K562 (cell line): ENCODE measurements around the gene SLC30A1. TPM values are rescaled to one million over a fixed set of nuclear protein-coding genes. Genes with fewer than 3 reads are reported as not detected.
A peak's percentile ranks its signal among the peaks of the same experiment; 100 is the strongest.

Source experiments
- ARID1B ChIP-seq: fragments of 450-650 bp; IDR thresholded peaks from 2 replicates; pipeline ENCODE4 v1.6.1; 2016; ENCODE audit warnings: antibody characterized with exemption, mild to moderate bottlenecking, inconsistent platforms
- DMBX1 ChIP-seq: fragments of 250-450 bp; sonication (Bioruptor Pico); IDR thresholded peaks from 2 replicates; pipeline ENCODE4 v1.8.0; 2022; ENCODE audit warnings: inconsistent platforms, mild to moderate bottlenecking, moderate library complexity, borderline replicate concordance
- KAT7 ChIP-seq: sonication (generic); formaldehyde crosslinking; IDR thresholded peaks from 2 replicates; pipeline ENCODE4 v1.8.0; 2022; ENCODE audit warnings: missing genetic modification reagents, mild to moderate bottlenecking, borderline replicate concordance
- KHSRP ChIP-seq: fragments of 450-650 bp; IDR thresholded peaks from 2 replicates; pipeline ENCODE4 v1.6.1; 2017
- MAFG ChIP-seq: fragments of 450-650 bp; conservative IDR thresholded peaks from 2 replicates; pipeline ENCODE4 v1.6.1; 2016; ENCODE audit warnings: missing genetic modification characterization, missing compliant biosample characterization
- MCM3 ChIP-seq: fragments of 450-650 bp; IDR thresholded peaks from 2 replicates; pipeline ENCODE4 v1.6.1; 2016
- MEF2A ChIP-seq: IDR thresholded peaks from 2 replicates; pipeline ENCODE4 v1.6.1; 2011; ENCODE audit warnings: low read depth, mild to moderate bottlenecking, low read length, moderate library complexity; ENCODE audit not compliant: control insufficient read depth
- OTX1 ChIP-seq: fragments of 450-650 bp; formaldehyde crosslinking; IDR thresholded peaks from 2 replicates; pipeline ENCODE4 v1.4.0; 2022; ENCODE audit warnings: mild to moderate bottlenecking
- SPI1 ChIP-seq: IDR thresholded peaks from 2 replicates; pipeline ENCODE4 v1.6.1; 2011; ENCODE audit warnings: low read depth, low read length, control low read depth, borderline replicate concordance
- TRIM28 ChIP-seq: fragments of 450-650 bp; IDR thresholded peaks from 2 replicates; pipeline ENCODE4 v1.6.1; 2017
- ZFP1 ChIP-seq: fragments of 450-650 bp; formaldehyde crosslinking; IDR thresholded peaks from 2 replicates; pipeline ENCODE4 v1.4.0; 2020; ENCODE audit warnings: mild to moderate bottlenecking, mixed read lengths
- ZNF644 ChIP-seq: fragments of 200-800 bp; sonication (Bioruptor generic); IDR thresholded peaks from 2 replicates; pipeline ENCODE4 v1.6.1; 2016; ENCODE audit warnings: low read depth, missing genetic modification characterization, missing compliant biosample characterization
- ZNF764 ChIP-seq: fragments of 250-450 bp; sonication (Bioruptor Pico); IDR thresholded peaks from 2 replicates; pipeline ENCODE4 v1.4.0; 2020; ENCODE audit warnings: low read depth, mild to moderate bottlenecking, moderate library complexity
- polyA plus RNA-seq, 8 experiments: library from polyadenylated mRNA; depleted of rRNA in 4 of 8; stranded (reverse) in 5 of 8; unstranded in 3 of 8; fragments of >200 nt; fragmentation: Nextera tagmentation in 2 of 8; fragmentation: Illumina TruSeq in 1 of 8; extraction: Ambion mirVana in 2 of 8; extraction: Trizol in 1 of 8; gene quantifications; 2 replicates each; pipeline versions ENCODE4 v1.2.1 to v1.2.3, GENCODE V29; 2011 to 2014; ENCODE audit warnings: inconsistent platforms in 1 of 8, missing spikeins in 1 of 8
- total RNA-seq, 7 experiments: library from RNA; depleted of rRNA in 6 of 7; stranded (reverse); fragments of >200 nt in 6 of 7; fragmentation: Illumina TruSeq in 2 of 7; extraction: Trizol in 2 of 7; gene quantifications; 2 replicates each; pipeline versions ENCODE4 v1.2.1 to v1.2.3, GENCODE V29; 2011 to 2021; ENCODE audit warnings: low replicate concordance in 1 of 7
- TF ChIP-seq, protein P1 (sequence below), 2 experiments: IDR thresholded peaks; 2 replicates each; pipeline ENCODE4 v1.6.1; 2012; ENCODE audit warnings: improper control_type of control experiment in 2 of 2, low read depth in 2 of 2, low read length in 2 of 2, borderline replicate concordance in 1 of 2
- TF ChIP-seq, protein P2 (sequence below): fragments of 450-650 bp; formaldehyde crosslinking; IDR thresholded peaks from 2 replicates; pipeline ENCODE4 v1.4.0; 2020; ENCODE audit warnings: mild to moderate bottlenecking, moderate library complexity
- TF ChIP-seq, protein P3 (sequence below): fragments of 450-650 bp; formaldehyde crosslinking; IDR thresholded peaks from 2 replicates; pipeline ENCODE4 v1.4.0; 2020; ENCODE audit warnings: mild to moderate bottlenecking, moderate library complexity
- TF ChIP-seq, protein P4 (sequence below): fragments of 250-450 bp; sonication (Bioruptor Pico); IDR thresholded peaks from 2 replicates; pipeline ENCODE4 v1.5.0; 2022; ENCODE audit warnings: mild to moderate bottlenecking
- TF ChIP-seq, protein P5 (sequence below), 3 experiments: fragments of 200-800 bp in 1 of 3; sonication (Bioruptor generic) in 1 of 3; sonication (generic) in 1 of 3; formaldehyde crosslinking in 1 of 3; IDR thresholded peaks; 2 replicates each; pipeline versions ENCODE4 v1.6.1 to v1.8.0; 2016 to 2022; ENCODE audit warnings: mild to moderate bottlenecking in 2 of 3, missing compliant biosample characterization in 2 of 3, missing genetic modification characterization in 2 of 3, missing genetic modification reagents in 1 of 3
- TF ChIP-seq, protein P6 (sequence below): IDR thresholded peaks from 2 replicates; pipeline ENCODE4 v1.6.1; 2011; ENCODE audit not compliant: insufficient read length; ENCODE audit errors: extremely low read depth

SLC30A1 gene
- total and polyA plus RNA-seq, 9 of the 15 experiments (the other 6 are each of a cell fraction or from before 2014, with no cell fraction given): 4.1 to 14.4 (median 6.6) TPM

DNA sequence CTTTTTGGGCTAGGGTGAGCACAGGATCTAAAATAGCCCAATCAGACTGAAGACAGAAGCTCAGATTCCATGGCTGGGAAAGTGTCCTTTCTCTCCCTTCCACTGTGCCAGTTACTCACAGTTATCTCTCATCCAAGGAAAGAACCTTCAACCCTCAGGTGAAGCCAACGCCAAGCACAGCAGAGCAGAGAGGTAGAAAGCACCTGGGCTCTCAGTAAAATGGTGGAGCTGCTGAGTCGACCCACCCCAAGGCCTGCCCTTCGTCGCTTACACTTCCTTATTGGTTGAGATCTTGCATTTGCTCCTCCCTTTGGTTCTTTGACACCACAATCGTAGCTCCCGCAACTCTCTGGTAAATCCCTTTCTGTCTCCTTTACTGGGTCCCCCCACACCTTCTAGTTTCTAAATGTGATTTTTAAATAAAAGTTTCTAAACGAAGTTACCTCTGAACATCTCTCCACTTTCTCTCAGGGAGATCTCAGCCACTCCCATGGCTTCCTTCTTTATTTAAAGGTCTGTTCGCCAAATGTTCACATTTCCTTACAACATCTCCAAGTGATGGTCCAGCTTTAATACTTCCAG, 27.5 kb upstream of the SLC30A1 start (continued):
- TF ChIP-seq, protein P1, sequence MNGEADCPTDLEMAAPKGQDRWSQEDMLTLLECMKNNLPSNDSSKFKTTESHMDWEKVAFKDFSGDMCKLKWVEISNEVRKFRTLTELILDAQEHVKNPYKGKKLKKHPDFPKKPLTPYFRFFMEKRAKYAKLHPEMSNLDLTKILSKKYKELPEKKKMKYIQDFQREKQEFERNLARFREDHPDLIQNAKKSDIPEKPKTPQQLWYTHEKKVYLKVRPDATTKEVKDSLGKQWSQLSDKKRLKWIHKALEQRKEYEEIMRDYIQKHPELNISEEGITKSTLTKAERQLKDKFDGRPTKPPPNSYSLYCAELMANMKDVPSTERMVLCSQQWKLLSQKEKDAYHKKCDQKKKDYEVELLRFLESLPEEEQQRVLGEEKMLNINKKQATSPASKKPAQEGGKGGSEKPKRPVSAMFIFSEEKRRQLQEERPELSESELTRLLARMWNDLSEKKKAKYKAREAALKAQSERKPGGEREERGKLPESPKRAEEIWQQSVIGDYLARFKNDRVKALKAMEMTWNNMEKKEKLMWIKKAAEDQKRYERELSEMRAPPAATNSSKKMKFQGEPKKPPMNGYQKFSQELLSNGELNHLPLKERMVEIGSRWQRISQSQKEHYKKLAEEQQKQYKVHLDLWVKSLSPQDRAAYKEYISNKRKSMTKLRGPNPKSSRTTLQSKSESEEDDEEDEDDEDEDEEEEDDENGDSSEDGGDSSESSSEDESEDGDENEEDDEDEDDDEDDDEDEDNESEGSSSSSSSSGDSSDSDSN (IDR thresholded peaks at IDR 0.05; ENCODE audit: borderline replicate concordance in 1 of 2, low read depth in 2 of 2, low read length in 2 of 2): no peak
- TF ChIP-seq ZNF764 (CRISPR knock-in tag): no peak
- TF ChIP-seq KHSRP: no peak
- TF ChIP-seq MCM3: no peak
- TF ChIP-seq MAFG (tag): no peak
- 0 out of 2 replicates have a peak, but pooled peaks have one; percentile 35 for TF ChIP-seq OTX1
- no peak for TF ChIP-seq MEF2A
- no peak for TF ChIP-seq ZNF644 (tag)
- no peak for TF ChIP-seq ZFP1 (CRISPR knock-in tag)
- TF ChIP-seq, protein P2, sequence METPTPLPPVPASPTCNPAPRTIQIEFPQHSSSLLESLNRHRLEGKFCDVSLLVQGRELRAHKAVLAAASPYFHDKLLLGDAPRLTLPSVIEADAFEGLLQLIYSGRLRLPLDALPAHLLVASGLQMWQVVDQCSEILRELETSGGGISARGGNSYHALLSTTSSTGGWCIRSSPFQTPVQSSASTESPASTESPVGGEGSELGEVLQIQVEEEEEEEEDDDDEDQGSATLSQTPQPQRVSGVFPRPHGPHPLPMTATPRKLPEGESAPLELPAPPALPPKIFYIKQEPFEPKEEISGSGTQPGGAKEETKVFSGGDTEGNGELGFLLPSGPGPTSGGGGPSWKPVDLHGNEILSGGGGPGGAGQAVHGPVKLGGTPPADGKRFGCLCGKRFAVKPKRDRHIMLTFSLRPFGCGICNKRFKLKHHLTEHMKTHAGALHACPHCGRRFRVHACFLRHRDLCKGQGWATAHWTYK (CRISPR knock-in tag): 0 out of 2 replicates have a peak, but pooled peaks have one; percentile 79
- TF ChIP-seq, protein P3, sequence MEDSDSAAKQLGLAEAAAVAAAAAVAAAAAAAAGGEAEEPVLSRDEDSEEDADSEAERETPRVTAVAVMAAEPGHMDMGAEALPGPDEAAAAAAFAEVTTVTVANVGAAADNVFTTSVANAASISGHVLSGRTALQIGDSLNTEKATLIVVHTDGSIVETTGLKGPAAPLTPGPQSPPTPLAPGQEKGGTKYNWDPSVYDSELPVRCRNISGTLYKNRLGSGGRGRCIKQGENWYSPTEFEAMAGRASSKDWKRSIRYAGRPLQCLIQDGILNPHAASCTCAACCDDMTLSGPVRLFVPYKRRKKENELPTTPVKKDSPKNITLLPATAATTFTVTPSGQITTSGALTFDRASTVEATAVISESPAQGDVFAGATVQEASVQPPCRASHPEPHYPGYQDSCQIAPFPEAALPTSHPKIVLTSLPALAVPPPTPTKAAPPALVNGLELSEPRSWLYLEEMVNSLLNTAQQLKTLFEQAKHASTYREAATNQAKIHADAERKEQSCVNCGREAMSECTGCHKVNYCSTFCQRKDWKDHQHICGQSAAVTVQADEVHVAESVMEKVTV (CRISPR knock-in tag): no peak
- TF ChIP-seq, protein P4, sequence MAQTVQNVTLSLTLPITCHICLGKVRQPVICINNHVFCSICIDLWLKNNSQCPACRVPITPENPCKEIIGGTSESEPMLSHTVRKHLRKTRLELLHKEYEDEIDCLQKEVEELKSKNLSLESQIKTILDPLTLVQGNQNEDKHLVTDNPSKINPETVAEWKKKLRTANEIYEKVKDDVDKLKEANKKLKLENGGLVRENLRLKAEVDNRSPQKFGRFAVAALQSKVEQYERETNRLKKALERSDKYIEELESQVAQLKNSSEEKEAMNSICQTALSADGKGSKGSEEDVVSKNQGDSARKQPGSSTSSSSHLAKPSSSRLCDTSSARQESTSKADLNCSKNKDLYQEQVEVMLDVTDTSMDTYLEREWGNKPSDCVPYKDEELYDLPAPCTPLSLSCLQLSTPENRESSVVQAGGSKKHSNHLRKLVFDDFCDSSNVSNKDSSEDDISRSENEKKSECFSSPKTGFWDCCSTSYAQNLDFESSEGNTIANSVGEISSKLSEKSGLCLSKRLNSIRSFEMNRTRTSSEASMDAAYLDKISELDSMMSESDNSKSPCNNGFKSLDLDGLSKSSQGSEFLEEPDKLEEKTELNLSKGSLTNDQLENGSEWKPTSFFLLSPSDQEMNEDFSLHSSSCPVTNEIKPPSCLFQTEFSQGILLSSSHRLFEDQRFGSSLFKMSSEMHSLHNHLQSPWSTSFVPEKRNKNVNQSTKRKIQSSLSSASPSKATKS: no peak
- TF ChIP-seq, protein P5, sequence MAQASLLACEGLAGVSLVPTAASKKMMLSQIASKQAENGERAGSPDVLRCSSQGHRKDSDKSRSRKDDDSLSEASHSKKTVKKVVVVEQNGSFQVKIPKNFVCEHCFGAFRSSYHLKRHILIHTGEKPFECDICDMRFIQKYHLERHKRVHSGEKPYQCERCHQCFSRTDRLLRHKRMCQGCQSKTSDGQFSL (CRISPR knock-in tag; IDR thresholded peaks at IDR 0.05): no peak
- TF ChIP-seq, protein P5 (tag; IDR thresholded peaks at IDR 0.05): no peak
- TF ChIP-seq TRIM28: 0 out of 2 replicates have a peak, but pooled peaks have one; percentile 12
- TF ChIP-seq DMBX1 (CRISPR knock-in tag): no peak
- no peak for TF ChIP-seq KAT7 (CRISPR knock-in tag)
- no peak for TF ChIP-seq ARID1B
- TF ChIP-seq, protein P6, sequence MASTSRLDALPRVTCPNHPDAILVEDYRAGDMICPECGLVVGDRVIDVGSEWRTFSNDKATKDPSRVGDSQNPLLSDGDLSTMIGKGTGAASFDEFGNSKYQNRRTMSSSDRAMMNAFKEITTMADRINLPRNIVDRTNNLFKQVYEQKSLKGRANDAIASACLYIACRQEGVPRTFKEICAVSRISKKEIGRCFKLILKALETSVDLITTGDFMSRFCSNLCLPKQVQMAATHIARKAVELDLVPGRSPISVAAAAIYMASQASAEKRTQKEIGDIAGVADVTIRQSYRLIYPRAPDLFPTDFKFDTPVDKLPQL: peak; percentile 90
- TF ChIP-seq SPI1: peak; percentile 89
